ENCODE results near the gene PDZRN4. TPM values are rescaled to one million over a fixed set of nuclear protein-coding genes. Genes with fewer than 3 reads are reported as not detected.

The PDZRN4 gene
- total RNA-seq, 2 experiments from 2014 or later = not detected

DNA sequence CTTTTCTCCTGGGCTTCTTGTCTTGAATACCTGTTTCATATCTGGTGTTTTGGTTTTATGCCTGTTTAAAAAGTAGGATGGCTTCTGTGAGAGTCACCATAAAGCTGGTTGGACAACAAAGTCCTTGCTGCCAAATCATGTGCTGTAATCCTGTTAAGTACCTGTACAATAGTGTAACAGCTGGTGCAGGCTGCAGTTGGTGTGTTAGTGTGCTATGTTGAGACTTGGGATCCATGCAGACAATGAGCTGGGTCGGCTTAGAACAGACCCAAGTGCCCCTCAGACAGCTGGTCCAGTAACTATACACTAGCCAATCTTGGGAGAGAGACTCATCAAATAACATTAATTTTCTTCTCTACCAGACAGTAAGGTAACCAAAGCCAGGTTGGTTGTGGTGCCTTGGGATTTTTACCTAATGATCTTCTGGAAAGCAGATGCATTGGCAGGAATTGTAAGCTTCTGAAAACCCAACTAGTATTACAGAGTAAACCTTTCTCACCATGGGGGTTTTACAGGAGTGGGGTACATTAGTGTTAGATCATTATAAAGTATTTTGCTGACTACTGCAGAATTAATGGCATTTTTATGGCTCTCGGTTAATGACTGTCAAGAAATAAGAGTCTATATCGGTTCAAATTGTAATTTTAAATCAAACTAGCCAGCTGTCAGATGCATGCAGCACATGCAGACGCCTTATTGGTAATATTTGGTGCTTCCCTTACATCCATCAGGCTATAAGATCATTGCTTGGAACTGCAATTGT lies 231.2 kb downstream of the PDZRN4 start:
- intact Hi-C loops (cut with micrococcal nuclease) = no loop called here
- no peak overlapping the region for H3K27ac Mint-ChIP-seq
- CTCF ChIA-PET = no interaction called here
- H3K4me3 Mint-ChIP-seq = no peak overlapping the region
- DNase-seq = no peak
- POLR2A ChIA-PET = no interaction called here
- H3K9me3 Mint-ChIP-seq = no peaks in the 10 kb centered on the region
- no peaks in the 10 kb centered on the region for H3K27me3 Mint-ChIP-seq
- no peaks in the 10 kb centered on the region for H3K4me1 Mint-ChIP-seq (ENCODE audit: low read depth)
- no peaks in the 10 kb centered on the region for H3K36me3 Mint-ChIP-seq

GRCh38 chr12:41424651-41425050 lies 236.5 kb downstream of the PDZRN4 start:
- Mint-ChIP-seq H3K4me1 (ENCODE audit: low read depth) (no peaks in the 10 kb centered on the region), H3K9me3 (no peaks in the 10 kb centered on the region), H3K27me3 (no peaks in the 10 kb centered on the region), H3K36me3 (no peaks in the 10 kb centered on the region), H3K4me3 (no peak overlapping the region), H3K27ac (no peak overlapping the region)
- ChIA-PET POLR2A (no interaction called here), CTCF (no interaction called here)
- no peak for DNase-seq
- intact Hi-C loops (cut with micrococcal nuclease) = no loop called here

DNA sequence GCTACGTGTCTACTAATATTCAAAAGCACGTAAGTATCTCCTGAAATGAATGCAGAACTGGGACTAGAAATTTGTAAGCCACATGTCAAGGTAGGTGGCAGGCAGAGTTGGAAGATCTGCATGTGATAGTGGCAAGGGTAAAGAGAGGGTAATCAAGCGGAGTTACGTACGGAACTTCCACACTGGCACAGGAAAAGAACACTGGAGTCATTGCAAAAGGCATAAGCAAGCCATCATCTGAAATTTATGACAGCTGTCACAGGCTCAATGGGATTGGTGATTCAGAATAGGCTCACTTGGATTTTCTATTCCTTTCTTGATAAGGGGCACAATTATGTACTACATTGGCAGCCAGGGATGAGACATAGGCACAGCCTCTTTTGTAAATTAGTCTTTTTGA lies 245.3 kb downstream of the PDZRN4 start:
- Mint-ChIP-seq H3K4me3 (no peak overlapping the region), H3K4me1 (ENCODE audit: low read depth) (no peaks in the 10 kb centered on the region), H3K36me3 (no peaks in the 10 kb centered on the region), H3K9me3 (no peaks in the 10 kb centered on the region), H3K27me3 (no peaks in the 10 kb centered on the region), H3K27ac (no peak overlapping the region)
- POLR2A ChIA-PET = no interaction called here
- no peak for DNase-seq
- intact Hi-C loops (cut with micrococcal nuclease) = no loop called here
- CTCF ChIA-PET = no interaction called here

DNA sequence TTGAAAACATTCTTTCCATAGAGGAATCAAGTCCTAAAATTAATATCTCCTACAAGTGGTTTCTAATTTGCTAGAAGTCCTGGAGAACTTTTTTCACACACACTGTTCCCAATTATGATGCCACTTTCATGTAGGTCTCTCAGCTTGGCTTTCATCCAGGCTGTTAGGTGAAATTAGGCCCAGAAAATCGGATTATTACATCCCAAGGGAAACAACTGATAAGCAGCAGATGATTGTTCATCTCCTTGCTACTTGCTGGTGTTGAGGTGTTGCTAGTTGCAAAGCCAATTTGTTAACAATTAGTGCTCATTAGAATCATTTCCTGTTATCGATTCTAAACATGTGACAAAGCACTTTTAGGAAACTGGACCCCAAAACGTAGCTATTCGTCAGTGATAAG lies 248.0 kb downstream of the PDZRN4 start:
- Mint-ChIP-seq H3K4me3 (no peak overlapping the region), H3K27ac (no peak overlapping the region), H3K36me3 (no peaks in the 10 kb centered on the region), H3K27me3 (no peaks in the 10 kb centered on the region), H3K9me3 (no peaks in the 10 kb centered on the region), H3K4me1 (ENCODE audit: low read depth) (no peaks in the 10 kb centered on the region)
- ChIA-PET POLR2A (no interaction called here), CTCF (no interaction called here)
- intact Hi-C loops (cut with micrococcal nuclease) = no loop called here
- no peak for DNase-seq

- Mint-ChIP-seq H3K27me3 (no peaks in the 10 kb centered on the region), H3K9me3 (no peaks in the 10 kb centered on the region), H3K27ac (no peak overlapping the region), H3K36me3 (no peaks in the 10 kb centered on the region), H3K4me1 (ENCODE audit: low read depth) (no peaks in the 10 kb centered on the region), H3K4me3 (no peak overlapping the region)
- DNase-seq = no peak
- intact Hi-C loops (cut with micrococcal nuclease) = no loop called here
- ChIA-PET POLR2A (no interaction called here), CTCF (no interaction called here)
Observed at GRCh38 chr12:41437563-41437962, 249.4 kb downstream of the PDZRN4 start.

DNA sequence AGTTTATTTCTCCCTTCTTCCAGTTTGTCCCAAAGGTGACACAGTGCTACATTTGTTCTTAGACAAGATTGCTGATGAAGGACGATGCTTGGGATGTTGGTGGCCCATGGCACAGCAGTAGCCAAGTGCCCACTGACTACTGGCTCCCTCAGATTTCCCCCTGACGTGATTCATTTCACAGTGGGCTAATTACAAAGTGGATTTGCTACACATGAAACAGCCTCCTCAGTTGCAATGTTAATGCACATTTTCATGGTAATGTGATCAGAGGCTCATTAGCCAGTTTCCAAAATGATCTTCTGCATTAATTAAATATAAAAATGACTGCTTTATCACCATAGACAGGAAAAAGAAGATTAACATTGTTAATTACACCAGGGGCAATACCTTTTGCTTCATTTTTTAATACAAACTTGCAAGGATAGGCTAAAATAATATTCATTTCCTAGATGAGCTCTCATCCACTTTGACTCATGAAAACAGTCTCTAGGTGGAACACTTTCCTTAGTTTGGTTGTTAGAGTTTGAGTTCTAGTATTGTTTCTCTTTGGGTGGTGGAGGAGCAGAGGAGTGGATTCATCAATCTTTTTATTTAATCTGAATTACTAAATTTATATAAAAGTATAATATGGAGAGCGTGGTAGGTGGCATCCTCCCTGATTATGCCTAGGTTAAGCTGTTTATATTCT lies 250.9 kb downstream of the PDZRN4 start:
- CTCF ChIA-PET = no interaction called here
- intact Hi-C loops (cut with micrococcal nuclease) = no loop called here
- Mint-ChIP-seq H3K9me3 (no peaks in the 10 kb centered on the region), H3K4me3 (no peak overlapping the region), H3K4me1 (ENCODE audit: low read depth) (no peaks in the 10 kb centered on the region), H3K36me3 (no peaks in the 10 kb centered on the region), H3K27ac (no peak overlapping the region), H3K27me3 (no peaks in the 10 kb centered on the region)
- DNase-seq = no peak
- POLR2A ChIA-PET = no interaction called here

- ChIA-PET CTCF (no interaction called here), POLR2A (no interaction called here)
- H3K27ac Mint-ChIP-seq = no peak overlapping the region
- intact Hi-C loops (cut with micrococcal nuclease) = no loop called here
- H3K27me3 Mint-ChIP-seq = no peaks in the 10 kb centered on the region
- no peaks in the 10 kb centered on the region for H3K36me3 Mint-ChIP-seq
- no peaks in the 10 kb centered on the region for H3K4me1 Mint-ChIP-seq (ENCODE audit: low read depth)
- H3K4me3 Mint-ChIP-seq = no peak overlapping the region
- H3K9me3 Mint-ChIP-seq = no peaks in the 10 kb centered on the region
- DNase-seq = no peak
Observed at GRCh38 chr12:41439801-41440200, 251.7 kb downstream of the PDZRN4 start.

GRCh38 chr12:41441180-41441579 lies 253.1 kb downstream of the PDZRN4 start:
- Mint-ChIP-seq H3K4me1 (ENCODE audit: low read depth) (no peaks in the 10 kb centered on the region), H3K4me3 (no peak overlapping the region), H3K27ac (no peak overlapping the region), H3K27me3 (no peaks in the 10 kb centered on the region), H3K36me3 (no peaks in the 10 kb centered on the region), H3K9me3 (no peaks in the 10 kb centered on the region)
- no peak for DNase-seq
- ChIA-PET CTCF (no interaction called here), POLR2A (no interaction called here)
- intact Hi-C loops (cut with micrococcal nuclease) = no loop called here

- Mint-ChIP-seq H3K36me3 (no peaks in the 10 kb centered on the region), H3K27me3 (no peaks in the 10 kb centered on the region), H3K4me1 (ENCODE audit: low read depth) (no peaks in the 10 kb centered on the region), H3K4me3 (no peak overlapping the region), H3K27ac (no peak overlapping the region), H3K9me3 (no peaks in the 10 kb centered on the region)
- intact Hi-C loops (cut with micrococcal nuclease) = no loop called here
- ChIA-PET POLR2A (no interaction called here), CTCF (no interaction called here)
- no peak for DNase-seq
Observed at GRCh38 chr12:41442896-41443295, 254.8 kb downstream of the PDZRN4 start.

DNA sequence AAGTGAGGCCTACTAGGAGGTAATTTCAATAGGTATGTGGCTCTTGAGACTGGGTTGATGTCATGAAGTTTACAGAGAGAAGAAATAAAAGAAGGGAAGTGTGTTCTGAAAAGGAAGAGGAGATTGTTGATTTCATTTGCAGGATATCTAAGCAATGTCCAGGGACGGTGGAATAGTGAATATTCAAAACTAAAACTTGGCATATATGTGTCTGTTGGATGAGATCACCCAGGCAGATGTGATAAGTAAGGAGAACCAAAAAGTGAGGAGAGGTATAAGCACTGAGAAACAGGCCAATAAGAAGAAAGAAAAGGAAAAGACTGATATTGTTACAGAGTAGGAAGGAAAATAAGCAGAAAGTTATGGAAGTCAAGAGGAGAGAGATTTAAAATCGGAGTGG lies 255.6 kb downstream of the PDZRN4 start:
- no peak overlapping the region for H3K4me3 Mint-ChIP-seq
- H3K36me3 Mint-ChIP-seq = no peaks in the 10 kb centered on the region
- no peaks in the 10 kb centered on the region for H3K9me3 Mint-ChIP-seq
- H3K27me3 Mint-ChIP-seq = no peaks in the 10 kb centered on the region
- no peaks in the 10 kb centered on the region for H3K4me1 Mint-ChIP-seq (ENCODE audit: low read depth)
- CTCF ChIA-PET = no interaction called here
- no peak overlapping the region for H3K27ac Mint-ChIP-seq
- DNase-seq = no peak
- intact Hi-C loops (cut with micrococcal nuclease) = no loop called here
- POLR2A ChIA-PET = no interaction called here

DNA sequence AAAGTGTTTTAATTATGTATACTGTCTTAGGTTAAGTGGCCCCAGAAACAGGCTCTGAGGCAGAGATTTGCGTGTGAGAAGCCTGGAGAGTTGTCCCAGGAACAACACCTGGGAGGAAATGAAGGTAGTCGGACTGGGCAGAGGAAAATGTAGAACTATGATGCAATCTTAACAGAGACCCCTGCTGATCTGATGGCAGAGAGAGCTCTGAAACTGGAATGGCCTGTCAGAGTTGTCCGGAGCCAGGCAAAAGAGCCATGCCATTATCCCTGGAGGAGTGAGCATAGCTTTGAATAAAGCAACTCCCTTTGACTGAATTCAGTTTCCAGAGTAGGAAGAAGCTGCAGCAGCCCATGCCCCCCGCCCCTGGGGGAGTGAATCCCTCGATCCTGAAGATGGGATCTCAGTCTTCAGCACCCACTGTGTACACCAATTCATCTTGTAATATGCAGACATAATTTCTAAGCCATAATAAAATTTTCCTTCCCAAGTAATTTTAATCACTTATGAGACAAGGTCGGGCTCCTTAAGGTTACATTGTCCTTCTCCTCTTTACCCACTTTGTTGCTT lies 264.8 kb downstream of the PDZRN4 start:
- no peaks in the 10 kb centered on the region for H3K4me1 Mint-ChIP-seq (ENCODE audit: low read depth)
- no peaks in the 10 kb centered on the region for H3K27me3 Mint-ChIP-seq
- H3K36me3 Mint-ChIP-seq = no peaks in the 10 kb centered on the region
- intact Hi-C loops (cut with micrococcal nuclease) = no loop called here
- DNase-seq = no peak
- H3K4me3 Mint-ChIP-seq = no peak overlapping the region
- ChIA-PET CTCF (interaction anchor here (0.6 kb wide), 1 partner anchor 347 kb away, joined by 3 read pairs; no protein-coding TSS in a partner anchor), POLR2A (no interaction called here)
- no peaks in the 10 kb centered on the region for H3K9me3 Mint-ChIP-seq
- no peak overlapping the region for H3K27ac Mint-ChIP-seq

DNA sequence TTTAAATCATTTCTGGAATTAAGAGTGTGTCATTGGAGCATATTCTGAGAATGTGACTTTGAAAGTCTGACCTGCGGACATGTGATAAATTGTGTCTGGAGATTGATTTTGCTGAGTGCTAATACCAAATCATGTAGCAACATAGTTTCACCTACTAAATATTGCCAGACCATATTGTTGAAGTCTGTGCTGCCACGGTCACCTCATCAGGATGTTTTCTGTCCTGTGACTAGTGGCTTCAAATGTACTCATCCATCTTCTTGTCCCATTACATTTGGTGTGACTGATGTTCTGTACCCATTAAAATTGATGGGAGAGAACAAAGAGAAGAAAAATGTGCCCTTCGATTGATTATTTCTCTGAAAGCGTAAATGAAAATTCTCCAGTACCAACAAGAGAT lies 265.3 kb downstream of the PDZRN4 start:
- no peaks in the 10 kb centered on the region for H3K4me1 Mint-ChIP-seq (ENCODE audit: low read depth)
- H3K27me3 Mint-ChIP-seq = no peaks in the 10 kb centered on the region
- ChIA-PET CTCF (no interaction called here), POLR2A (no interaction called here)
- no peak overlapping the region for H3K27ac Mint-ChIP-seq
- H3K9me3 Mint-ChIP-seq = no peaks in the 10 kb centered on the region
- no peak for DNase-seq
- intact Hi-C loops (cut with micrococcal nuclease) = no loop called here
- H3K36me3 Mint-ChIP-seq = no peaks in the 10 kb centered on the region
- no peak overlapping the region for H3K4me3 Mint-ChIP-seq

Measured in activated CD4-positive, alpha-beta memory T cell treated with anti-CD3 and anti-CD28 coated beads for 36 hours (primary cell).